ENCODE measurements around the gene A2M. TPM values are rescaled to one million over a fixed set of nuclear protein-coding genes. Genes with fewer than 3 reads are reported as not detected.

The A2M gene
- total and polyA plus RNA-seq, 2 of the 13 experiments (the other 11 are each of a cell fraction or from before 2014, with no cell fraction given): 2,807 to 6,551 TPM

DNA sequence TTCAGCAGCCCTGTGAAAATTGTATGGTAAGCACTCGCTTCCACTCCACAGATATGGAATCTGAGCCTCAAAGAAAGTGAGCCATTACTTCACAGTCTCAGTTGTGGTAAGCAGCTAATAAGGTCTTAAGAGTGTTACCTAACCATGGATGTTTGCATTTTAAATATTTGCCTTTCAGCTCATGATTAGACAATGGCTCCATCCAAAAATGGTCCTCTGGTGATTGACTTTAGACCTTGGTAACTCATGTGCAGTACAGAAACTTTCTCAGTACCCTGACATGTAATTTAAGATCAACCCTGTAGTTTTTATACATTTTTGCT, 1.8 kb downstream of the A2M start (continued):
- TF ChIP-seq, protein P1, sequence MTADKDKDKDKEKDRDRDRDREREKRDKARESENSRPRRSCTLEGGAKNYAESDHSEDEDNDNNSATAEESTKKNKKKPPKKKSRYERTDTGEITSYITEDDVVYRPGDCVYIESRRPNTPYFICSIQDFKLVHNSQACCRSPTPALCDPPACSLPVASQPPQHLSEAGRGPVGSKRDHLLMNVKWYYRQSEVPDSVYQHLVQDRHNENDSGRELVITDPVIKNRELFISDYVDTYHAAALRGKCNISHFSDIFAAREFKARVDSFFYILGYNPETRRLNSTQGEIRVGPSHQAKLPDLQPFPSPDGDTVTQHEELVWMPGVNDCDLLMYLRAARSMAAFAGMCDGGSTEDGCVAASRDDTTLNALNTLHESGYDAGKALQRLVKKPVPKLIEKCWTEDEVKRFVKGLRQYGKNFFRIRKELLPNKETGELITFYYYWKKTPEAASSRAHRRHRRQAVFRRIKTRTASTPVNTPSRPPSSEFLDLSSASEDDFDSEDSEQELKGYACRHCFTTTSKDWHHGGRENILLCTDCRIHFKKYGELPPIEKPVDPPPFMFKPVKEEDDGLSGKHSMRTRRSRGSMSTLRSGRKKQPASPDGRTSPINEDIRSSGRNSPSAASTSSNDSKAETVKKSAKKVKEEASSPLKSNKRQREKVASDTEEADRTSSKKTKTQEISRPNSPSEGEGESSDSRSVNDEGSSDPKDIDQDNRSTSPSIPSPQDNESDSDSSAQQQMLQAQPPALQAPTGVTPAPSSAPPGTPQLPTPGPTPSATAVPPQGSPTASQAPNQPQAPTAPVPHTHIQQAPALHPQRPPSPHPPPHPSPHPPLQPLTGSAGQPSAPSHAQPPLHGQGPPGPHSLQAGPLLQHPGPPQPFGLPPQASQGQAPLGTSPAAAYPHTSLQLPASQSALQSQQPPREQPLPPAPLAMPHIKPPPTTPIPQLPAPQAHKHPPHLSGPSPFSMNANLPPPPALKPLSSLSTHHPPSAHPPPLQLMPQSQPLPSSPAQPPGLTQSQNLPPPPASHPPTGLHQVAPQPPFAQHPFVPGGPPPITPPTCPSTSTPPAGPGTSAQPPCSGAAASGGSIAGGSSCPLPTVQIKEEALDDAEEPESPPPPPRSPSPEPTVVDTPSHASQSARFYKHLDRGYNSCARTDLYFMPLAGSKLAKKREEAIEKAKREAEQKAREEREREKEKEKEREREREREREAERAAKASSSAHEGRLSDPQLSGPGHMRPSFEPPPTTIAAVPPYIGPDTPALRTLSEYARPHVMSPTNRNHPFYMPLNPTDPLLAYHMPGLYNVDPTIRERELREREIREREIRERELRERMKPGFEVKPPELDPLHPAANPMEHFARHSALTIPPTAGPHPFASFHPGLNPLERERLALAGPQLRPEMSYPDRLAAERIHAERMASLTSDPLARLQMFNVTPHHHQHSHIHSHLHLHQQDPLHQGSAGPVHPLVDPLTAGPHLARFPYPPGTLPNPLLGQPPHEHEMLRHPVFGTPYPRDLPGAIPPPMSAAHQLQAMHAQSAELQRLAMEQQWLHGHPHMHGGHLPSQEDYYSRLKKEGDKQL (CRISPR knock-in tag; IDR thresholded peaks at IDR 0.05; ENCODE audit: low read depth): peak; percentile 80; the same call in 1 of the 2 replicates
- TF ChIP-seq ZNF496 (CRISPR knock-in tag; IDR thresholded peaks at IDR 0.05; ENCODE audit: insufficient replicate concordance) (no peak), SMARCE1 (IDR thresholded peaks at IDR 0.05; ENCODE audit: borderline replicate concordance) (no peak), NONO (IDR thresholded peaks at IDR 0.05) (no peak), NONO (CRISPR knock-in tag; conservative IDR thresholded peaks at IDR 0.05) (0 out of 2 replicates have a peak, but pooled peaks have one; percentile 29), MIER3 (CRISPR knock-in tag; IDR thresholded peaks at IDR 0.05; ENCODE audit: borderline replicate concordance) (peak; percentile 82; the same call in 1 of the 2 replicates), POLR2A (IDR thresholded peaks at IDR 0.05; ENCODE audit: insufficient read depth in 1 of 2, low read depth in 2 of 2, low read length in 2 of 2) (peak; percentile 74 to 78), NCOR1 (IDR thresholded peaks at IDR 0.05; ENCODE audit: borderline replicate concordance, low read length) (no peak), ATAD3A (CRISPR knock-in tag; IDR thresholded peaks at IDR 0.05) (no peak), ZNF792 (CRISPR knock-in tag; IDR thresholded peaks at IDR 0.05) (peak; percentile 57; the same call in 1 of the 2 replicates), HNF4G (IDR thresholded peaks at IDR 0.05; ENCODE audit: borderline replicate concordance, low read depth, low read length) (peak; percentile 78), HNF4G (CRISPR knock-in tag; IDR thresholded peaks at IDR 0.05; ENCODE audit: borderline replicate concordance, low read depth) (no peak)
- TF ChIP-seq, protein P2, sequence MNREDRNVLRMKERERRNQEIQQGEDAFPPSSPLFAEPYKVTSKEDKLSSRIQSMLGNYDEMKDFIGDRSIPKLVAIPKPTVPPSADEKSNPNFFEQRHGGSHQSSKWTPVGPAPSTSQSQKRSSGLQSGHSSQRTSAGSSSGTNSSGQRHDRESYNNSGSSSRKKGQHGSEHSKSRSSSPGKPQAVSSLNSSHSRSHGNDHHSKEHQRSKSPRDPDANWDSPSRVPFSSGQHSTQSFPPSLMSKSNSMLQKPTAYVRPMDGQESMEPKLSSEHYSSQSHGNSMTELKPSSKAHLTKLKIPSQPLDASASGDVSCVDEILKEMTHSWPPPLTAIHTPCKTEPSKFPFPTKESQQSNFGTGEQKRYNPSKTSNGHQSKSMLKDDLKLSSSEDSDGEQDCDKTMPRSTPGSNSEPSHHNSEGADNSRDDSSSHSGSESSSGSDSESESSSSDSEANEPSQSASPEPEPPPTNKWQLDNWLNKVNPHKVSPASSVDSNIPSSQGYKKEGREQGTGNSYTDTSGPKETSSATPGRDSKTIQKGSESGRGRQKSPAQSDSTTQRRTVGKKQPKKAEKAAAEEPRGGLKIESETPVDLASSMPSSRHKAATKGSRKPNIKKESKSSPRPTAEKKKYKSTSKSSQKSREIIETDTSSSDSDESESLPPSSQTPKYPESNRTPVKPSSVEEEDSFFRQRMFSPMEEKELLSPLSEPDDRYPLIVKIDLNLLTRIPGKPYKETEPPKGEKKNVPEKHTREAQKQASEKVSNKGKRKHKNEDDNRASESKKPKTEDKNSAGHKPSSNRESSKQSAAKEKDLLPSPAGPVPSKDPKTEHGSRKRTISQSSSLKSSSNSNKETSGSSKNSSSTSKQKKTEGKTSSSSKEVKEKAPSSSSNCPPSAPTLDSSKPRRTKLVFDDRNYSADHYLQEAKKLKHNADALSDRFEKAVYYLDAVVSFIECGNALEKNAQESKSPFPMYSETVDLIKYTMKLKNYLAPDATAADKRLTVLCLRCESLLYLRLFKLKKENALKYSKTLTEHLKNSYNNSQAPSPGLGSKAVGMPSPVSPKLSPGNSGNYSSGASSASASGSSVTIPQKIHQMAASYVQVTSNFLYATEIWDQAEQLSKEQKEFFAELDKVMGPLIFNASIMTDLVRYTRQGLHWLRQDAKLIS (CRISPR knock-in tag; IDR thresholded peaks at IDR 0.05): peak; percentile 91
- TF ChIP-seq, protein P3, sequence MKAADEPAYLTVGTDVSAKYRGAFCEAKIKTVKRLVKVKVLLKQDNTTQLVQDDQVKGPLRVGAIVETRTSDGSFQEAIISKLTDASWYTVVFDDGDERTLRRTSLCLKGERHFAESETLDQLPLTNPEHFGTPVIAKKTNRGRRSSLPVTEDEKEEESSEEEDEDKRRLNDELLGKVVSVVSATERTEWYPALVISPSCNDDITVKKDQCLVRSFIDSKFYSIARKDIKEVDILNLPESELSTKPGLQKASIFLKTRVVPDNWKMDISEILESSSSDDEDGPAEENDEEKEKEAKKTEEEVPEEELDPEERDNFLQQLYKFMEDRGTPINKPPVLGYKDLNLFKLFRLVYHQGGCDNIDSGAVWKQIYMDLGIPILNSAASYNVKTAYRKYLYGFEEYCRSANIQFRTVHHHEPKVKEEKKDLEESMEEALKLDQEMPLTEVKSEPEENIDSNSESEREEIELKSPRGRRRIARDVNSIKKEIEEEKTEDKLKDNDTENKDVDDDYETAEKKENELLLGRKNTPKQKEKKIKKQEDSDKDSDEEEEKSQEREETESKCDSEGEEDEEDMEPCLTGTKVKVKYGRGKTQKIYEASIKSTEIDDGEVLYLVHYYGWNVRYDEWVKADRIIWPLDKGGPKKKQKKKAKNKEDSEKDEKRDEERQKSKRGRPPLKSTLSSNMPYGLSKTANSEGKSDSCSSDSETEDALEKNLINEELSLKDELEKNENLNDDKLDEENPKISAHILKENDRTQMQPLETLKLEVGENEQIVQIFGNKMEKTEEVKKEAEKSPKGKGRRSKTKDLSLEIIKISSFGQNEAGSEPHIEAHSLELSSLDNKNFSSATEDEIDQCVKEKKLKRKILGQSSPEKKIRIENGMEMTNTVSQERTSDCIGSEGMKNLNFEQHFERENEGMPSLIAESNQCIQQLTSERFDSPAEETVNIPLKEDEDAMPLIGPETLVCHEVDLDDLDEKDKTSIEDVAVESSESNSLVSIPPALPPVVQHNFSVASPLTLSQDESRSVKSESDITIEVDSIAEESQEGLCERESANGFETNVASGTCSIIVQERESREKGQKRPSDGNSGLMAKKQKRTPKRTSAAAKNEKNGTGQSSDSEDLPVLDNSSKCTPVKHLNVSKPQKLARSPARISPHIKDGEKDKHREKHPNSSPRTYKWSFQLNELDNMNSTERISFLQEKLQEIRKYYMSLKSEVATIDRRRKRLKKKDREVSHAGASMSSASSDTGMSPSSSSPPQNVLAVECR (CRISPR knock-in tag; IDR thresholded peaks at IDR 0.05; ENCODE audit: borderline replicate concordance): peak; percentile 23; the same call in 1 of the 2 replicates
- TF ChIP-seq, protein P4, sequence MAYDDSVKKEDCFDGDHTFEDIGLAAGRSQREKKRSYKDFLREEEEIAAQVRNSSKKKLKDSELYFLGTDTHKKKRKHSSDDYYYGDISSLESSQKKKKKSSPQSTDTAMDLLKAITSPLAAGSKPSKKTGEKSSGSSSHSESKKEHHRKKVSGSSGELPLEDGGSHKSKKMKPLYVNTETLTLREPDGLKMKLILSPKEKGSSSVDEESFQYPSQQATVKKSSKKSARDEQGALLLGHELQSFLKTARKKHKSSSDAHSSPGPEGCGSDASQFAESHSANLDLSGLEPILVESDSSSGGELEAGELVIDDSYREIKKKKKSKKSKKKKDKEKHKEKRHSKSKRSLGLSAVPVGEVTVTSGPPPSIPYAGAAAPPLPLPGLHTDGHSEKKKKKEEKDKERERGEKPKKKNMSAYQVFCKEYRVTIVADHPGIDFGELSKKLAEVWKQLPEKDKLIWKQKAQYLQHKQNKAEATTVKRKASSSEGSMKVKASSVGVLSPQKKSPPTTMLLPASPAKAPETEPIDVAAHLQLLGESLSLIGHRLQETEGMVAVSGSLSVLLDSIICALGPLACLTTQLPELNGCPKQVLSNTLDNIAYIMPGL (CRISPR knock-in tag; IDR thresholded peaks at IDR 0.05; ENCODE audit: borderline replicate concordance in 1 of 2, low read depth in 1 of 2): peak in 1 of 2 experiments; percentile 29; a peak in 1 of 4 replicates

Measured in HepG2 (cell line).